Gastrocnemius medialis (tissue), 4 donors: ENCODE results near the gene KRTAP5-4. TPM values are rescaled to one million over a fixed set of nuclear protein-coding genes. Genes with fewer than 3 reads are reported as not detected.

Experiments
- ATAC-seq, 2 donors: fragments of 150-250 bp; one replicate each; pipeline ENCODE4 v1.9.1; 2016
- DNase-seq, 2 donors: peaks; one replicate each; pipeline ENCODE4 v3.0.0-alpha.2; 2019
- H3K27ac ChIP-seq, 4 donors: fragments of 200-600 bp; sonication (generic); 1 replicate in 1 of 4; 2 replicates in 3 of 4; pipeline ENCODE4 v1.5.1; 2016 to 2018; ENCODE audit warnings: mild to moderate bottlenecking in 2 of 4, moderate library complexity in 1 of 4
- H3K27me3 ChIP-seq, 3 donors: fragments of 200-600 bp; sonication (generic) in 2 of 3; 1 replicate in 1 of 3; 2 replicates in 2 of 3; pipeline versions ENCODE4 v1.5.1 to v1.6.0; 2016 to 2019; ENCODE audit warnings: mild to moderate bottlenecking in 1 of 3, moderate library complexity in 1 of 3
- H3K36me3 ChIP-seq, 2 donors: fragments of 200-600 bp; sonication (generic) in 1 of 2; one replicate each; pipeline ENCODE4 v1.5.1; 2017 to 2018
- H3K4me1 ChIP-seq, 2 donors: fragments of 200-600 bp; sonication (generic) in 1 of 2; one replicate each; pipeline ENCODE4 v1.5.1; 2016 to 2017; ENCODE audit warnings: mild to moderate bottlenecking in 2 of 2
- H3K4me3 ChIP-seq, 4 donors: fragments of 200-600 bp; sonication (generic) in 3 of 4; 1 replicate in 1 of 4; 2 replicates in 3 of 4; pipeline ENCODE4 v1.5.1; 2016 to 2019; ENCODE audit warnings: mild to moderate bottlenecking in 2 of 4
- H3K9me3 ChIP-seq, 3 donors: fragments of 200-600 bp; sonication (generic) in 2 of 3; 1 replicate in 1 of 3; 2 replicates in 2 of 3; pipeline ENCODE4 v1.5.1; 2016 to 2019
- POLR2A ChIP-seq, 2 donors: fragments of 450-650 bp; IDR thresholded peaks; one replicate each; pipeline ENCODE4 v1.6.1; 2017; ENCODE audit warnings: antibody characterized with exemption in 2 of 2, mild to moderate bottlenecking in 2 of 2, moderate library complexity in 2 of 2
- in situ Hi-C, 4 donors: fragments of 200-750 bp; cut with MboI; loops; one replicate each; pipeline versions ENCODE4 v1.15.0 to v1.8.0; 2017; ENCODE audit warnings: low sequenced_read_pairs in 4 of 4
- intact Hi-C: fragments of 100-400 bp; cut with DNase I; formaldehyde crosslinking; loops from one replicate; pipeline ENCODE4 v1.15.1; 2023; ENCODE audit warnings: low total_unique reads
- total RNA-seq, 4 donors: library from RNA; depleted of rRNA; stranded (reverse); fragments of >200 nt; gene quantifications; one replicate each; pipeline versions ENCODE4 v1.1.0 to v1.2.3, GENCODE V29; 2016
- TF ChIP-seq, protein P1 (sequence below), 5 experiments: fragments of 450-650 bp in 3 of 5; fragments of 200-600 bp in 2 of 5; sonication (generic) in 2 of 5; IDR thresholded peaks in 4 of 5; conservative IDR thresholded peaks in 1 of 5; 1 replicate in 4 of 5; 2 replicates in 1 of 5; pipeline ENCODE4 v1.5.1; 2016 to 2019; ENCODE audit warnings: antibody characterized with exemption in 5 of 5, mild to moderate bottlenecking in 3 of 5, moderate library complexity in 3 of 5

Gene KRTAP5-4
- total RNA-seq, 4 donors from 2014 or later, result not detected

DNA sequence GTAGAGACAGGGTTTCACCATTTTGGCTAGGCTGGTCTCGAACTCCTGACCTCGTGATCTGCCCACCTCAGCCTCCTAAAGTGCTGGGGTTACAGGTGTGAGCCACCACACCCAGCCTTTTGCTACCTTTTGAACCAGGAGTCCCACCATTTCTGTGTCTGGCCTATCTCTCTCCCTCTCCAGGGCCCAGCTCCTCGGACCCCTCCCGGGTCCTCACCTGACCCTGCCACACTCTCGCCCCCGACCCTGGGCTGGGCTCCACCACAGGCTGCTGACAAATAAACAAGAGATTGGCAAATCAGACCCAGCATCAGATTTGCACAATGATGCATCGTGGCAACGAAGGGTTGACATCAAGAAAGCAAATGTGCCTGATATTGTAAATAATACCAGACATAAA lies 16.4 kb upstream of the KRTAP5-4 start:
- intact Hi-C loops (no loop called here), in situ Hi-C loops (no loop called here)
- ATAC-seq (no peak), DNase-seq (no peak)
- Histone ChIP-seq H3K36me3 (no peaks in the 10 kb centered on the region), H3K4me1 (no peaks in the 10 kb centered on the region), H3K9me3 (no peaks in the 10 kb centered on the region), H3K27me3 (peaks cover 0 to 12% (median 8%) of the 10 kb centered on the region in 3 donors), H3K4me3 (no peak overlapping the region), H3K27ac (peak overlapping the region in 1 of 4 donors; percentile 33)
- TF ChIP-seq, protein P1, sequence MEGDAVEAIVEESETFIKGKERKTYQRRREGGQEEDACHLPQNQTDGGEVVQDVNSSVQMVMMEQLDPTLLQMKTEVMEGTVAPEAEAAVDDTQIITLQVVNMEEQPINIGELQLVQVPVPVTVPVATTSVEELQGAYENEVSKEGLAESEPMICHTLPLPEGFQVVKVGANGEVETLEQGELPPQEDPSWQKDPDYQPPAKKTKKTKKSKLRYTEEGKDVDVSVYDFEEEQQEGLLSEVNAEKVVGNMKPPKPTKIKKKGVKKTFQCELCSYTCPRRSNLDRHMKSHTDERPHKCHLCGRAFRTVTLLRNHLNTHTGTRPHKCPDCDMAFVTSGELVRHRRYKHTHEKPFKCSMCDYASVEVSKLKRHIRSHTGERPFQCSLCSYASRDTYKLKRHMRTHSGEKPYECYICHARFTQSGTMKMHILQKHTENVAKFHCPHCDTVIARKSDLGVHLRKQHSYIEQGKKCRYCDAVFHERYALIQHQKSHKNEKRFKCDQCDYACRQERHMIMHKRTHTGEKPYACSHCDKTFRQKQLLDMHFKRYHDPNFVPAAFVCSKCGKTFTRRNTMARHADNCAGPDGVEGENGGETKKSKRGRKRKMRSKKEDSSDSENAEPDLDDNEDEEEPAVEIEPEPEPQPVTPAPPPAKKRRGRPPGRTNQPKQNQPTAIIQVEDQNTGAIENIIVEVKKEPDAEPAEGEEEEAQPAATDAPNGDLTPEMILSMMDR (IDR thresholded peaks at IDR 0.05 in 4 of 5, conservative IDR thresholded peaks at IDR 0.05 in 1 of 5), result no peak
- TF ChIP-seq POLR2A (IDR thresholded peaks at IDR 0.05), result no peak

DNA sequence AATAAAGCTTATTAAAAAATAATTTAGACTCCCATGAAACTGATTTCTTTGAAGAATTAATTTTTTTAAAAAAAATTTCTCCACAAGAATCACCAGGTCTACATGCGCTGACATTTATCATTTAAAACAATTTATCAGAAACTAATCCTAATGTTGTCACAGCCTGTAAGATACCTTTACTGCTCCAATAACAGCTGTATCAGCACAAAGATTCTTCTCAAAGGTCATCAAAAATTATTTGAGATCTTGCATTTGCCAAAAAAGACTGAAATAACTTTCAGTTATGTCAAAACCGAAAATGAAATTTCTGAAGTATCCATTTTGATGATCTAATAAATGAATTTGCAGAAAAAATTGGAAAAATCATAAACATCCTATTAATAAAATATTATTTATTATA lies 15.7 kb upstream of the KRTAP5-4 start:
- Histone ChIP-seq H3K36me3 (no peaks in the 10 kb centered on the region), H3K4me3 (no peak overlapping the region), H3K4me1 (no peaks in the 10 kb centered on the region), H3K27me3 (peaks cover under 1 to 12% (median 8%) of the 10 kb centered on the region in 3 donors), H3K27ac (no peak overlapping the region), H3K9me3 (no peaks in the 10 kb centered on the region)
- intact Hi-C loops, result no loop called here
- no peak for DNase-seq
- TF ChIP-seq, protein P1 (IDR thresholded peaks at IDR 0.05 in 4 of 5, conservative IDR thresholded peaks at IDR 0.05 in 1 of 5), result no peak
- TF ChIP-seq POLR2A (IDR thresholded peaks at IDR 0.05), result no peak
- in situ Hi-C loops, result no loop called here
- no peak for ATAC-seq

DNA sequence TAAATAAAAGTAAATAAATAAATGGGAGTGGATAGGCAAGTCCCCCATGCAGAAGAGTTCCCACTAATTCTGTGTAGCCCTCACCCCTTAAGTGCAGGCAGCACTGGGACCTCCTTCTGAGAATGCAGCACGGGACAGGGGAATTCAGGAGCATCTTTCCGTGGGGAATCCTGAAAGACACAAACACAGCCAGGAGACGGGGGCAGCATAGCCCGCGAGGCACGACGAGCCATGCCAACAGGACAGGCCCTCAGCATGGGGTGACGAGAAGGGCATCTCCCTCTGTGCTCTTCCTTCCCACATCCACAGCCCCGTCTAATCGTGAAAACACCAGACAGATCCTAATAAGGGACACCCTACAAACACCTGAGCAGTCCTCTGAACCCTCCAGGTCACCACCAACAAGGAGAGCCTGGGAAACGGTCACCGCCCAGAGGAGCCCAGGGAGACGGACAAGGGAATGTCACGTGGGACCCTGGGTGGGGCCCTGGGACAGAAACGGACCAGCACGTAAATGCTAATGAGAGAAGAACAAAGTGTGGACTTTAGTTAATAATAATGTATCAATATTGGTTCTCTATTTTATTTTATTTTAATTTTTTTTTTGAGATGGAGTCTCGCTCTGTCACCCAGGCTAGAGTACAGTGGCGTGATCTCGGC lies 14.5 kb upstream of the KRTAP5-4 start:
- Histone ChIP-seq H3K4me3 (no peak overlapping the region), H3K27ac (no peak overlapping the region), H3K27me3 (peaks cover 8 to 12% (median 11%) of the 10 kb centered on the region in 3 donors), H3K36me3 (no peaks in the 10 kb centered on the region), H3K4me1 (no peaks in the 10 kb centered on the region), H3K9me3 (no peaks in the 10 kb centered on the region)
- no peak for ATAC-seq
- TF ChIP-seq POLR2A (IDR thresholded peaks at IDR 0.05), result no peak
- TF ChIP-seq, protein P1 (IDR thresholded peaks at IDR 0.05 in 4 of 5, conservative IDR thresholded peaks at IDR 0.05 in 1 of 5), result no peak
- no peak for DNase-seq
- intact Hi-C loops (no loop called here), in situ Hi-C loops (no loop called here)

DNA sequence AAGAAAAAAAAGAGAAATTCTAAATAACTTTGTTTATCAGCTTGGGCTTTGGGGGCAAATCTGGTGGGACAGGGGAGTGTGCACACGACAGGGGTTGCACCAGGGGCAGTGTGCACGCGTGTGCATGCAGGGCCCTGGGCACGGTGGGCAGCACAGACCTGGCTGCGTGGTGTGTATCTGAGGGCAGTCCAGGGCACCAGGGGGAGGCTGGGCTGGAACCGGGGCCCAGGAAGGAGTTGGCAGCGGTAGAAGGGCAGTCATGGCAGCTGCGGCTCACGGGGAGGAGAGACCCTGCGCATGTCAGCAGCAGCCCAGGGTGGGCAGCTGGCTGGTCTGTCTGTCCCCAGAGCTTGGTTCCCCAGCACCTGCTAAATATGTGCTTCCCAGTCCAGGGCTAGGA lies 11.9 kb upstream of the KRTAP5-4 start:
- TF ChIP-seq POLR2A (IDR thresholded peaks at IDR 0.05), result no peak
- TF ChIP-seq, protein P1 (IDR thresholded peaks at IDR 0.05 in 4 of 5, conservative IDR thresholded peaks at IDR 0.05 in 1 of 5), result no peak
- intact Hi-C loops, result no loop called here
- no peaks in the 10 kb centered on the region for H3K4me1 ChIP-seq
- H3K27ac ChIP-seq, result no peak overlapping the region
- H3K9me3 ChIP-seq, result no peaks in the 10 kb centered on the region
- DNase-seq, result no peak
- in situ Hi-C loops, result no loop called here
- no peak overlapping the region for H3K4me3 ChIP-seq
- ATAC-seq, result no peak
- no peaks in the 10 kb centered on the region for H3K36me3 ChIP-seq
- H3K27me3 ChIP-seq, result peaks cover 4 to 11% (median 7%) of the 10 kb centered on the region in 3 donors
